ENCODE results near the gene IPCEF1.

DNA sequence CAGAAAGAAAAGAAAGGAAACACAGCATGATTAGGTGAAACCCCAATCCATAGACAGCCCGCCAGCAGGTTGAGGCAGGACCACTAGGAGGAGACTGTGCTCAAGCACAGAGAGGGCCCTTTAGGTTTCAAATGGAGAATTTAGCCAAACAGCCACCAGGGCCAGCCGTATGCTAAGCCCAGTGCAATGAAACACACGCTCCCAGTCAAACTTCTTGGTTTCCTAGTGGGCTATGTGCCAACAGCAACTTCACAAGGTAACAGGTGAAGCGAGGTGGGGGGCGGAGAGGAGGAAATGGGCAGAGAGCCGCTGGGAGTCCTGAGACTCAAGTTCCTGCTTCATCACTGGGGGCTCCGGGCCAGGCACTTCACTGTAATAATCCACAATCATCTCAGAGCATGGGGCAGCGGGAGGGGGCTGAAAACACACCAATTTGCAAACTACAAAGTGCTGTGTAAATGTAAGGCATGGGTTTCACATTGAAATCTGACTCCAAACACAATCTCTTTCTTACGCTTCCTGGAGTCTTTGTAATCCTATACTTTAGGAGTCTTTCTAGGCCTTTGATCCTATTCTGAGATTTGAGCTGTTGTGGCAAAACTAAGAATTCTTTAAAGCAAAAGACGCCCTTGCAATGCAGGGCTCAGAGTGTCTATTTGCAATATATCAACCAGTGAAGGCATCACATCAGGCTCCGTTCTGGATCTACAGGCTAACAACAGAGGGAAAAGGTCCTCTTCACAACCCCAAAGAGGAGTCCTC, 200.3 kb downstream of the IPCEF1 start:
- TF ChIP-seq, protein P1, sequence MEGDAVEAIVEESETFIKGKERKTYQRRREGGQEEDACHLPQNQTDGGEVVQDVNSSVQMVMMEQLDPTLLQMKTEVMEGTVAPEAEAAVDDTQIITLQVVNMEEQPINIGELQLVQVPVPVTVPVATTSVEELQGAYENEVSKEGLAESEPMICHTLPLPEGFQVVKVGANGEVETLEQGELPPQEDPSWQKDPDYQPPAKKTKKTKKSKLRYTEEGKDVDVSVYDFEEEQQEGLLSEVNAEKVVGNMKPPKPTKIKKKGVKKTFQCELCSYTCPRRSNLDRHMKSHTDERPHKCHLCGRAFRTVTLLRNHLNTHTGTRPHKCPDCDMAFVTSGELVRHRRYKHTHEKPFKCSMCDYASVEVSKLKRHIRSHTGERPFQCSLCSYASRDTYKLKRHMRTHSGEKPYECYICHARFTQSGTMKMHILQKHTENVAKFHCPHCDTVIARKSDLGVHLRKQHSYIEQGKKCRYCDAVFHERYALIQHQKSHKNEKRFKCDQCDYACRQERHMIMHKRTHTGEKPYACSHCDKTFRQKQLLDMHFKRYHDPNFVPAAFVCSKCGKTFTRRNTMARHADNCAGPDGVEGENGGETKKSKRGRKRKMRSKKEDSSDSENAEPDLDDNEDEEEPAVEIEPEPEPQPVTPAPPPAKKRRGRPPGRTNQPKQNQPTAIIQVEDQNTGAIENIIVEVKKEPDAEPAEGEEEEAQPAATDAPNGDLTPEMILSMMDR (IDR thresholded peaks at IDR 0.05; ENCODE audit: poor library complexity) = peak; percentile 51
- no peak for TF ChIP-seq EZH2 (IDR thresholded peaks at IDR 0.05; ENCODE audit: borderline replicate concordance)
- no peak for TF ChIP-seq EZH2phosphoT487 (IDR thresholded peaks at IDR 0.05; ENCODE audit: low read depth, severe bottlenecking, unreplicated experiment)
